A673 (cell line): ENCODE data around the gene EIF4ENIF1. TPM values are rescaled to one million over a fixed set of nuclear protein-coding genes. Genes with fewer than 3 reads are reported as not detected.
A peak's percentile ranks its signal among the peaks of the same experiment; 100 is the strongest.

Experiments used
- BruUV-seq: library from RNA; stranded (reverse); fragments of 400-500 nt; replicated peaks from 2 replicates; lab custom pipeline; 2021; lab: Mats Ljungman, UMichigan
- CTCF ChIA-PET: fragments of 300-600 bp; sonication (Branson Sonifier 250); formaldehyde crosslinking; loops from one replicate; lab custom pipeline; 2022; ENCODE audit warnings: antibody characterized with exemption; lab: Charles Lee
- POLR2A ChIA-PET: fragments of 300-600 bp; sonication (Branson Sonifier 250); formaldehyde crosslinking; loops from one replicate; lab custom pipeline; 2022; ENCODE audit warnings: antibody characterized with exemption; ENCODE audit not compliant: low non-redundant PET; lab: Charles Lee
- DNase-seq: peaks from one replicate; pipeline ENCODE4 v3.0.0-alpha.2; 2015; ENCODE audit warnings: low spot score
- H3K27ac ChIP-seq: fragments of 200-600 bp; sonication (generic); 2 replicates; pipeline ENCODE4 v1.5.1; 2016; ENCODE audit warnings: mixed run types, low read depth, mild to moderate bottlenecking, mixed read lengths, antibody characterized with exemption, low read length; ENCODE audit not compliant: poor library complexity, severe bottlenecking
- H3K27me3 ChIP-seq: fragments of 200-600 bp; sonication (generic); replicated peaks from 2 replicates; pipeline ENCODE4 v1.6.1; 2017; ENCODE audit warnings: mixed run types, low read depth, mild to moderate bottlenecking, mixed read lengths, antibody characterized with exemption, low read length; ENCODE audit not compliant: insufficient read depth, poor library complexity
- H3K36me3 ChIP-seq: fragments of 200-600 bp; sonication (generic); 2 replicates; pipeline ENCODE4 v1.6.1; 2016; ENCODE audit warnings: mixed run types, mild to moderate bottlenecking, mixed read lengths, antibody characterized with exemption, low read length; ENCODE audit not compliant: insufficient read depth, poor library complexity, severe bottlenecking
- H3K4me1 ChIP-seq: fragments of 200-600 bp; sonication (generic); 2 replicates; pipeline ENCODE4 v1.6.1; 2017; ENCODE audit warnings: mixed run types, mild to moderate bottlenecking, mixed read lengths, antibody characterized with exemption, low read length; ENCODE audit not compliant: insufficient read depth, poor library complexity, severe bottlenecking
- H3K4me3 ChIP-seq: fragments of 200-600 bp; sonication (generic); 2 replicates; pipeline ENCODE4 v1.5.1; 2016; ENCODE audit warnings: low read depth, mixed run types, mild to moderate bottlenecking, mixed read lengths, low read length; ENCODE audit not compliant: poor library complexity, severe bottlenecking
- H3K9me3 ChIP-seq: fragments of 200-600 bp; sonication (generic); 2 replicates; pipeline ENCODE4 v1.6.1; 2016; ENCODE audit warnings: mixed run types, low read depth, mild to moderate bottlenecking, mixed read lengths, antibody characterized with exemption, low read length; ENCODE audit not compliant: poor library complexity, severe bottlenecking
- CTCF ChIP-seq: fragments of 300-800, 200-600 bp; sonication (generic); conservative IDR thresholded peaks from 2 replicates; pipeline ENCODE4 v1.5.1; 2017; ENCODE audit warnings: low read depth, mild to moderate bottlenecking, antibody characterized with exemption, low read length, moderate library complexity, mixed read lengths
- EZH2 ChIP-seq: fragments of 200-600 bp; sonication (generic); IDR thresholded peaks from 2 replicates; pipeline ENCODE4 v1.6.1; 2017; ENCODE audit warnings: borderline replicate concordance, low read depth, mild to moderate bottlenecking, mixed read lengths, antibody characterized with exemption, low read length; ENCODE audit not compliant: poor library complexity, severe bottlenecking
- intact Hi-C: fragments of 100-400 bp; cut with micrococcal nuclease; formaldehyde crosslinking; loops from one replicate; pipeline ENCODE4 v1.10.0; 2022; ENCODE audit not compliant: unreplicated experiment
- total RNA-seq: library from RNA; stranded (reverse); gene quantifications from 2 replicates; pipeline ENCODE4 v1.2.3, GENCODE V29; 2021

EIF4ENIF1 gene
- total RNA-seq, 1 experiment from 2014 or later = 47.7 TPM

- Histone ChIP-seq H3K4me3 (no peak overlapping the region), H3K4me1 (no peaks in the 10 kb centered on the region), H3K36me3 (no peaks in the 10 kb centered on the region), H3K9me3 (peaks cover 4% of the 10 kb centered on the region), H3K27me3 (no peaks in the 10 kb centered on the region), H3K27ac (no peak overlapping the region)
- no peak for TF ChIP-seq CTCF
- no peak for TF ChIP-seq EZH2
- intact Hi-C loops = no loop called here
- ChIA-PET POLR2A (no interaction called here), CTCF (interaction anchor here (0.7 kb wide), 1 partner anchor 899 kb away, joined by 8 read pairs; no protein-coding TSS in a partner anchor)
- no peak for DNase-seq
- BruUV-seq = no TSS peak
Observed at GRCh38 chr22:31503211-31503964, 13.7 kb upstream of the EIF4ENIF1 start.

GRCh38 chr22:31501738-31502137 is 12.1 kb upstream of the EIF4ENIF1 start:
- no peak overlapping the region for H3K27ac ChIP-seq
- ChIA-PET CTCF (no interaction called here), POLR2A (no interaction called here)
- H3K4me3 ChIP-seq = no peak overlapping the region
- TF ChIP-seq EZH2 (no peak), CTCF (no peak)
- DNase-seq = no peak
- peaks cover 7% of the 10 kb centered on the region for H3K9me3 ChIP-seq
- intact Hi-C loops = no loop called here
- H3K27me3 ChIP-seq = no peaks in the 10 kb centered on the region
- no peaks in the 10 kb centered on the region for H3K4me1 ChIP-seq
- H3K36me3 ChIP-seq = peaks cover 3% of the 10 kb centered on the region
- no TSS peak for BruUV-seq

GRCh38 chr22:31497148-31497938 is 7.7 kb upstream of the EIF4ENIF1 start:
- ChIA-PET POLR2A (no interaction called here), CTCF (interaction anchor here (0.6 kb wide), 1 partner anchor 575 kb away, joined by 4 read pairs; no protein-coding TSS in a partner anchor)
- Histone ChIP-seq H3K27me3 (no peaks in the 10 kb centered on the region), H3K4me3 (peak overlapping the region; percentile 72), H3K4me1 (peaks cover 8% of the 10 kb centered on the region), H3K36me3 (peaks cover 3% of the 10 kb centered on the region), H3K27ac (peak overlapping the region; percentile 71), H3K9me3 (peaks cover 7% of the 10 kb centered on the region)
- no peak for DNase-seq
- intact Hi-C loops = no loop called here
- TF ChIP-seq CTCF = no peak
- no peak for TF ChIP-seq EZH2
- TSS peak; percentile 73 for BruUV-seq
